HG03103 (cell line): ENCODE measurements around the gene METTL26.
A peak's percentile ranks its signal among the peaks of the same experiment; 100 is the strongest.

Source experiments
- ATAC-seq: cut with Tn5 transposase; IDR thresholded peaks from one replicate; pipeline ENCODE4 v1.9.1; 2021; ENCODE audit warnings: low read depth; ENCODE audit not compliant: unreplicated experiment

Gene METTL26

GRCh38 chr16:660459-661183 lies 24.5 kb upstream of the METTL26 start:
- ATAC-seq, result peak; percentile 47

DNA sequence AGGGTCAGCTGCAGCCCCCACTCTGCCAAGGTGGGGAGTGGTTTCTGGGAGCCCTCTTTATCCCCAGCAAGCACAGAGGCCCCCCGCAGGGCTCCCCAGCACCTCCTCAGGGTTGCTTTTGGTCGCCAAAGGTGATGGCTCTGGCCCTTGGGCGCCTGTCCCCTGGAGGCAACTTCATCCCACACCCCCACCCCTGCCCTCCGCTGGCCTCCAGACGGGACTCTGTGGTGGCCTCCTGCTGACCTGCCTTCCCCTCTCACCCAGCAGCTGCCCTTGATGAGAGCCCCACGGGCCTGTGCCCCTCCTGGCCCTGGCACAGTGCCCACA lies 24.0 kb upstream of the METTL26 start:
- no peak for ATAC-seq

DNA sequence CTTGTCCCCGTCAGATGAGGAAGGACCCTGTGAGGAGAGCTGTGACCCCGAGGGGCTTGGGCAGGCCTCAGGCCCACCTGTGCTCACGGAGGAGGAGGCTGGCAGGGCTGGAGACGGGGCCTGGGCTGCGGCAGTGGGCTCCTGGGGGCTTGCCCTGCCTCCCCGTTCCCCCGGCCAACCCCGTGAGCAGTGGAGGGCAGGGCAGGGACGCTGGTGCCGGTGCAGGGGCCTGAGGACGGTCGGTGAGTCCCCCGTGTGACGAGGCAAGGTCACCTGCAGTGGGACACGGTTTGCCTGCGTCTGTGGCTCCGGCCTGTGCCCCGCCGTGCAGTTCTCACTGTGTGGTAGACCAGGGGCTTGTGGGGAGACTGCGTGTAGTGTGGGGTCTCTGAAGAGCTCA lies 23.5 kb upstream of the METTL26 start:
- ATAC-seq, result no peak

GRCh38 chr16:658679-659571 lies 22.8 kb upstream of the METTL26 start:
- ATAC-seq, result no peak

DNA sequence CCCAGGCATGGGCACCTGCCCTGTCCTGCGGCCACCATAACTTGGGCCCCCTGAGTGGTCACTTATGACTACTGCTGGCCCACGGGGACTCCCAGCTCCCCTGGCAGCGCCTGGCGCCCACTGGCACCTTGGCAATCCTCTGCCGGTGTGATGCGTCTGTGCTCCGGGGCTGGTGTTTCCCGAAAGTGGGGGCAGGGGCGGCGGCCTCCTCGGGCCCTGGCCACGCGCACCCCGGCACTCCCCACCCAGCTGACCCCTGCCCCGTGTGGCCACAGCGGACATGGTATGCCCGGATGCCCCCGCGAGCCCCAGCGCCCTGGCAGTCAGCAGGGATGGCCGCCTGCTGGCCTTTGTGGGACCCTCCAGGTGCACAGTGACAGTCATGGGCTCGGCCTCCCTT lies 21.4 kb upstream of the METTL26 start:
- no peak for ATAC-seq

- ATAC-seq, result no peak
Measured at GRCh38 chr16:654034-654433, 17.9 kb upstream of the METTL26 start.

GRCh38 chr16:652454-653305 lies 16.6 kb upstream of the METTL26 start:
- no peak for ATAC-seq

GRCh38 chr16:651844-652243 lies 15.7 kb upstream of the METTL26 start:
- no peak for ATAC-seq

GRCh38 chr16:649631-650030 lies 13.5 kb upstream of the METTL26 start:
- peak; percentile 3 for ATAC-seq

GRCh38 chr16:648781-649589 lies 12.9 kb upstream of the METTL26 start, which contains the start of gene WDR90:
Gene WDR90 (plus strand): TSS chr16:649365. CDS start chr16:649417, 52 bp downstream.
- peak; percentile 69 for ATAC-seq

DNA sequence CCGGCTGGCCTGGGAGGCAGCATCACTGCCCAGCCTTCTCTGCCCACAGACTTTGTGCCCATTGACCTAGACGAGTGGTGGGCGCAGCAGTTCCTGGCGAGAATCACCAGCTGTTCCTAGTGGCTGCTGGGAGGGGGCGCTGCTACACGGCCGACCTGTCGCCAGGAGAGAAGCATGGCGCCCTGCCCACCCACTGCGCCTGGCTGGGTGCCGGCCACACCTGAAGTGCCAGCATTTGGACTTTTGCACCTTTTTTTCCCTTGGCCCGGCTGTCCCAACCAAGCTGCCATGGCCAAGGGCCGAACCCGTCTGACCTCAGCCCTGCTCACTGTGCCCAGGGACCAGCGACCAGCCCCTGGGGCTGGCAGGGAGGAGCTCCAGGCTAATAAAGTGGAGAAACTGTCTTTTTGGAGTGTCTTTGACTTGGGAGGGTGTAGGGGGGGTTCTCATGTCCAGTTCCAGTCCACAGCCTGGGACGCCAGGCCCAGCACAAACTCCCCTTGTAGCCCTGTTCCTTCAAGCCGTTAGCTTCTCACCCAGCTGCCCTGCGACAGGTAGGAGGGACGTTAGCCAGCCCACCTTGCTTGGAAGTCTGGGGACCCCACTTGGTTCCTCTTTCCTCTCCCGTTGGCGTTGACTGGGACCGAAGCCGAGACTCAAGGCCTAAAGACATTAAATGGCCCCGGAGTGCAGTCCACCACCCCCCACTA lies 12.1 kb upstream of the METTL26 start:
- ATAC-seq, result no peak

DNA sequence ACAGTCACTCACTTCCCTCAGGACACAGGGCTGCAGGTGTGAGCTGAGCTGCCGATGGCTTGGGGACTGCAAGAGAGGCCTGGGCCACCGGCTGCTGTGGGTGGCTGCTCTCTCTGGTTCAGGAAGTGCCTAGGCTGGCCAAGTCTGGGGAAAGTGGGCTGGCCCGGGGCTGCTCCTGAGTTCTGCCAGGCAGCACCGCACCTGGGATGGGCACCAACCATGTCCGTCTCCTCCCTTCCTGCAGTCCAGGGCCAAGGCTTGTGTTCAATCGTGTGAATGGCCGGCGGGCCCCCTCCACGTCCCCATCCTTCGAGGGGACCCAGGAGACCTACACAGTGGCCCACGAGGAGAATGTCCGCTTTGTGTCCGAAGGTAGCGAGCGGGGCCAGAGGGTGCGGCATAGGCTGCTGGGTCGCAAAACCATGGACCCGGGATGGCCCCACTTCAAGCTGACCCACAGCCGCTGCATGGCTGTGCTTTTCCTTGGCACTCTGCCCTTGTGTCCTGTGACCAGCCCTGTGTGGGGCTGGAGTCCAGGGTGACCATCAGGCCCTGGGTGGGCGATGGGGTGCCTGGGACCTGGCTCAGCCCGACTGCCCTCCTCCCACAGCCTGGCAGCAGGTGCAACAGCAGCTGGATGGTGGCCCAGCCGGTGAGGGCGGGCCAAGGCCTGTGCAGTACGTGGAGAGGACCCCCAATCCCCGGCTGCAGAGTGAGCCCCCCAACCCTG lies 11.2 kb upstream of the METTL26 start:
- no peak for ATAC-seq

DNA sequence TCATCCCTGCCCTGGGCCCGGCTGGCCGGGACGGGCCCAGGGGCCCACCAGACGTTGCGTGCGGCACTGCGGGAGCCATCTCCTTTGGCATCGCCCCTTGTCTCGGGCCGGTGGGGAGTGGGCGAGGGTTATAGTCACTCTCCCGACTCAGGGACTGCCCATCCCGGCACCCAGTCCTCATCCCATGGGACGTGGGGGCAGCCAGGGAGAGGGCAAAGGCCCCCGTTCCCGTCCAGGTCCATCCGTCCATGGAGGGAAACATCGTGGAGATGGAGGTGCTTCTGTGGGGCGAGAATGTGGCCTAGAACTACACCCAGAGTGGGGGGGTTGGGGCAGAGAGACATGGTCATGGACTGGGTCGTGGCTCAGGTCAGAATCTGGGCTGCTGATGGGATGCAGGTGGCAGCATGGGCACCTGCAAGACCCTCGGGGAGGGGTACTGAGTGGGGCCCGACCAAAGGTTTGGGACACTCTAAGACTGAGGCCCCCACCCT lies 10.6 kb upstream of the METTL26 start:
- no peak for ATAC-seq

DNA sequence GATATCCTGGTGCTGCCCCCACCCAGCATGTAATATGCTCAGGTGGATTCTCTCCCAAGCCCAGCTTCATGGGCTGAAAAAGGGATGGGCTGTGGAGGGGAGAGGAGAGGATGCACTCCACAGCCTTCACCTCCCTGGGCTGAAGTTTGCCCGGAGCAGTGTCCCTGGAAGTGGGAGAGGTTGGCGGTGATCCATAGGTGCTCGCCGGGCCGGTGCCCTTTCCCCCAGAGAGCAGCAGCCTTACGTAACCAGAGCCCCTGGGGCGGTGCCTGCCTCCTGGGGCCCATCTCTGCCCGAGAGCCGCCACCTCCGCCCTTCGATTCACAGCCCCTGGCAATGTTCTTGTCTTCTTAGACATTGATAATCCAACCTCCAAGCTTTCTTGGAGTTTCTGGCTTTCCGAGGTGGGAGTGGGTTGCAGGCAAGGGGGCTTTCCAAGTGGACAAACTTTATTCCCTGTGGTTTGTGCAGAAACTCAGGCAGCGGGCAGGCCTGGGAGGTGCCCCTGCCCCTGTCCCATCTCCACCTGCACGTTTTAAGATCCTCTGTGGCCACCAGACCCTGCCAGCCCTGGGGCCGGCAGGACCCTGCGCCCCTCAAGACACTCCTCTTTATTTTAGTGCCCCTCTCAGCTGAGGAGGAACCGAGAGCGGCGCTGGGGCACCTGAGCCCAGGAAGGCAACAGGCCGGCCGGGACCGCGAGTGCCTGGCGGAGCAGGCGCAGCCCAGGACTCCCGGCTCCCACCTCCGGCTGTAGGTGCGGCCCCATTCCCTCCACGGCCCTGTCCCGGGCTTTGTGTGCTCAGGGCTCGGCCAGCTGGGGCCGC lies 10.0 kb upstream of the METTL26 start:
- no peak for ATAC-seq

- ATAC-seq, result no peak
Measured at GRCh38 chr16:644556-644955, 8.5 kb upstream of the METTL26 start.

DNA sequence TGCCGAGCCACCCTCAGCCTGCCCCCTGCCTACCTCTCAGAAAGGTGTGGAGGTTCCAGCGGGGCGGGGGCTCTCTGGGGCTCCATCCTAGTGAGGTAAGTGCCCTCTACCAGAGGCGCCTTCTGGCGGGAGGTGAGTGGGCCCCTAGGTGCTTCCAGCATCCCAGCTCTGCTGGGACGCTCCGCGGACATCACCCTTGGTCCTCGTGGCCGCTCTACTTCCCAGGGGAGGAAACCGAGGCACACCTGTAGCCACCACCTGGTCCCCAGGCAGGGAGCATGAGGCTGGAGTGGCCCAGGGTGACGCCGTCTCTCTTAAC lies 6.9 kb upstream of the METTL26 start:
- ATAC-seq, result no peak

- no peak for ATAC-seq
Measured at GRCh38 chr16:642189-643049, 6.3 kb upstream of the METTL26 start.
